HepG2 (cell line): ENCODE results near the gene PEAK1. TPM values are rescaled to one million over a fixed set of nuclear protein-coding genes. Genes with fewer than 3 reads are reported as not detected.

Experiments used
- ATAC-seq: fragments of 200-7000 bp; cut with Tn5 transposase; 3 replicates; pipeline ENCODE4 v1.9.1; 2020; ENCODE audit warnings: mild to moderate bottlenecking, moderate library complexity
- BruUV-seq: library from RNA; stranded (reverse); fragments of 400-500 nt; replicated peaks from 2 replicates; lab custom pipeline; 2021; lab: Mats Ljungman, UMichigan
- CTCF ChIA-PET: fragments of 300-600 bp; formaldehyde crosslinking; extraction: SDS; loops from one replicate; lab custom pipeline; 2021; ENCODE audit warnings: low total read pairs, inconsistent platforms, low intra/inter-chr PET ratio; lab: Yijun Ruan, JAX
- POLR2A ChIA-PET: fragments of 350-600 bp; sonication (Branson Sonifier 250); formaldehyde crosslinking; loops from one replicate; lab custom pipeline; 2020; ENCODE audit warnings: antibody characterized with exemption, inconsistent platforms; lab: Yijun Ruan, JAX
- DNase-seq: peaks from one replicate; pipeline ENCODE4 v3.0.0-alpha.2; 2015; ENCODE audit warnings: low spot score
- FAIRE-seq: peaks from 3 replicates; lab custom pipeline; 2011; peaks lifted over from hg19 to GRCh38; lab: Jason Lieb, UNC
- H2AFZ ChIP-seq: one replicate; pipeline ENCODE4 v1.6.1; 2011; ENCODE audit warnings: low read length, inconsistent platforms
- H3K27ac ChIP-seq: fragments of 300-600 bp; 3 replicates; pipeline ENCODE4 v1.8.0; 2011; ENCODE audit warnings: mixed run types, mild to moderate bottlenecking, mixed read lengths, low read length, inconsistent platforms; ENCODE audit not compliant: insufficient read depth; ENCODE audit errors: extremely low read length
- H3K27me3 ChIP-seq, 2 experiments: fragments of 200-600 bp in 1 of 2; 2 replicates in 1 of 2; 3 replicates in 1 of 2; pipeline versions ENCODE4 v1.6.0 to v1.8.0; 2011; ENCODE audit warnings: low read length in 2 of 2, mild to moderate bottlenecking in 2 of 2, moderate library complexity in 2 of 2, inconsistent platforms in 1 of 2; ENCODE audit not compliant: insufficient read depth in 2 of 2, control insufficient read depth in 1 of 2
- H3K36me3 ChIP-seq, 2 experiments: fragments of 200-600 bp in 1 of 2; replicated peaks in 1 of 2; 2 replicates in 1 of 2; 3 replicates in 1 of 2; pipeline versions ENCODE4 v1.5.1 to v1.8.0; 2011; ENCODE audit warnings: low read length in 2 of 2, inconsistent platforms in 1 of 2; ENCODE audit not compliant: insufficient read depth in 2 of 2, control insufficient read depth in 1 of 2
- H3K4me1 ChIP-seq: 2 replicates; pipeline ENCODE4 v1.5.1; 2012; ENCODE audit warnings: low read length, inconsistent platforms; ENCODE audit not compliant: insufficient read depth
- H3K4me2 ChIP-seq: 2 replicates; pipeline ENCODE4 v1.6.0; 2011; ENCODE audit warnings: low read depth, low read length, inconsistent platforms
- H3K4me3 ChIP-seq, 3 experiments: fragments of 200-600 bp in 1 of 3; sonication (generic), shearing (Covaris generic) in 1 of 3; replicated peaks in 1 of 3; 2 replicates each; pipeline ENCODE4 v1.5.1; 2011 to 2016; ENCODE audit warnings: low read length in 3 of 3, inconsistent platforms in 2 of 3, low read depth in 2 of 3, mild to moderate bottlenecking in 2 of 3, control low read depth in 1 of 3, mixed read lengths in 1 of 3; ENCODE audit not compliant: insufficient read depth in 1 of 3
- H3K79me2 ChIP-seq: one replicate; pipeline ENCODE4 v1.6.1; 2011; ENCODE audit warnings: low read length, inconsistent platforms; ENCODE audit not compliant: insufficient read depth
- H3K9ac ChIP-seq: 2 replicates; pipeline ENCODE4 v1.6.0; 2011; ENCODE audit warnings: mild to moderate bottlenecking, low read depth, low read length, inconsistent platforms; ENCODE audit not compliant: insufficient read depth
- H3K9me3 ChIP-seq: 2 replicates; pipeline ENCODE4 v1.5.1; 2012; ENCODE audit warnings: mild to moderate bottlenecking, low read length
- H4K20me1 ChIP-seq: 2 replicates; pipeline ENCODE4 v1.6.0; 2011; ENCODE audit warnings: inconsistent platforms, mild to moderate bottlenecking, low read length, moderate library complexity; ENCODE audit not compliant: insufficient read depth
- ARID5B ChIP-seq: IDR thresholded peaks from 2 replicates; pipeline ENCODE4 v1.4.0; 2020; ENCODE audit warnings: mild to moderate bottlenecking, missing genetic modification reagents
- ELK4 ChIP-seq: sonication (generic); formaldehyde crosslinking; IDR thresholded peaks from 2 replicates; pipeline ENCODE4 v1.9.0; 2021; ENCODE audit warnings: missing genetic modification reagents, borderline replicate concordance
- GPBP1L1 ChIP-seq: sonication (generic); formaldehyde crosslinking; IDR thresholded peaks from 2 replicates; pipeline ENCODE4 v1.5.0; 2020; ENCODE audit warnings: mild to moderate bottlenecking, missing genetic modification reagents
- RFXAP ChIP-seq: sonication (generic); formaldehyde crosslinking; IDR thresholded peaks from 2 replicates; pipeline ENCODE4 v1.4.0; 2020; ENCODE audit warnings: missing genetic modification reagents, borderline replicate concordance
- ZMAT5 ChIP-seq: sonication (generic); formaldehyde crosslinking; IDR thresholded peaks from 2 replicates; pipeline ENCODE4 v1.5.0; 2020; ENCODE audit warnings: mild to moderate bottlenecking, low read depth, missing genetic modification reagents, borderline replicate concordance
- ZNF10 ChIP-seq: sonication (generic); formaldehyde crosslinking; IDR thresholded peaks from 2 replicates; pipeline ENCODE4 v1.4.0; 2020; ENCODE audit warnings: mild to moderate bottlenecking, low read depth, missing genetic modification reagents, borderline replicate concordance
- ZNF512 ChIP-seq: sonication (generic); formaldehyde crosslinking; IDR thresholded peaks from 2 replicates; pipeline ENCODE4 v1.4.0; 2020; ENCODE audit warnings: mild to moderate bottlenecking, missing genetic modification reagents
- ZNF569 ChIP-seq: sonication (generic); formaldehyde crosslinking; IDR thresholded peaks from 2 replicates; pipeline ENCODE4 v1.5.0; 2020; ENCODE audit warnings: mild to moderate bottlenecking, missing genetic modification reagents, moderate library complexity, borderline replicate concordance
- ZNF687 ChIP-seq: sonication (generic); formaldehyde crosslinking; IDR thresholded peaks from 2 replicates; pipeline ENCODE4 v1.5.1; 2020; ENCODE audit warnings: mild to moderate bottlenecking, missing genetic modification reagents, moderate library complexity
- ZNF816 ChIP-seq: sonication (generic); formaldehyde crosslinking; IDR thresholded peaks from 2 replicates; pipeline ENCODE4 v1.8.0; 2022; ENCODE audit warnings: missing genetic modification reagents, mild to moderate bottlenecking, borderline replicate concordance
- WGBS: methylation state at CpG from one replicate; pipeline ENCODE4 v1.1.6; 2017; ENCODE audit warnings: low lambda C conversion rate; 5-methylcytosine and 5-hydroxymethylcytosine counted together
- in situ Hi-C: cut with HindIII; loops from 2 replicates; pipeline ENCODE4 v1.10.0; 2017; ENCODE audit warnings: low pct_unique_long_range_greater_than_20kb; ENCODE audit not compliant: extremely low pct_ligation_motif_present
- intact Hi-C: fragments of 100-400 bp; cut with micrococcal nuclease; formaldehyde crosslinking; loops from one replicate; pipeline ENCODE4 v1.10.0; 2022; ENCODE audit not compliant: unreplicated experiment
- polyA plus RNA-seq, 8 experiments: library from polyadenylated mRNA; depleted of rRNA in 3 of 8; stranded (reverse) in 7 of 8; unstranded in 1 of 8; fragments of >200 nt; fragmentation: Illumina TruSeq in 4 of 8; extraction: Trizol in 4 of 8; gene quantifications; 2 replicates each; pipeline versions ENCODE4 v1.2.1 to v1.2.3, GENCODE V29; 2011 to 2016; ENCODE audit warnings: low read depth in 4 of 8, missing spikeins in 1 of 8, mixed read lengths in 1 of 8; ENCODE audit not compliant: insufficient read depth in 1 of 8
- total RNA-seq, 5 experiments: library from RNA; depleted of rRNA; stranded (reverse); fragments of >200 nt; fragmentation: Illumina TruSeq; extraction: Trizol; gene quantifications; 2 replicates each; pipeline ENCODE4 v1.2.3, GENCODE V29; 2016; ENCODE audit warnings: low read depth in 1 of 5

PEAK1 gene
- total and polyA plus RNA-seq, 2 of the 13 experiments (the other 11 are each of a cell fraction or from before 2014, with no cell fraction given), result 6.0 to 6.6 TPM

GRCh38 chr15:77144492-77145070, 275.3 kb downstream of the PEAK1 start:
- no peak overlapping the region for H3K27ac ChIP-seq
- BruUV-seq, result no TSS peak
- FAIRE-seq (no peak), ATAC-seq (no peak), DNase-seq (no peak)
- no peaks in the 10 kb centered on the region for H3K36me3 ChIP-seq
- H2AFZ ChIP-seq, result no peak overlapping the region
- ChIA-PET CTCF (no interaction called here), POLR2A (no interaction called here)
- in situ Hi-C loops, result no loop called here
- no peak overlapping the region for H3K4me3 ChIP-seq
- H3K79me2 ChIP-seq, result no peaks in the 10 kb centered on the region
- no peak overlapping the region for H3K4me2 ChIP-seq
- no peak overlapping the region for H3K9ac ChIP-seq
- peaks cover 20% of the 10 kb centered on the region for H3K4me1 ChIP-seq
- H3K9me3 ChIP-seq, result peaks cover 14% of the 10 kb centered on the region; the same call in 1 of the 2 replicates
- intact Hi-C loops, result no loop called here
- WGBS, result 95% methylated on average over 4 of the region's 4 CpGs
- no peaks in the 10 kb centered on the region for H4K20me1 ChIP-seq
- H3K27me3 ChIP-seq, result no peaks in the 10 kb centered on the region
- TF ChIP-seq ZNF569, result no peak
- no peak for TF ChIP-seq RFXAP (CRISPR knock-in tag)
- TF ChIP-seq ZMAT5 (CRISPR knock-in tag), result no peak
- no peak for TF ChIP-seq ZNF687
- TF ChIP-seq ZNF512 (CRISPR knock-in tag), result no peak
- no peak for TF ChIP-seq GPBP1L1 (CRISPR knock-in tag)
- no peak for TF ChIP-seq ZNF816 (CRISPR knock-in tag)
- no peak for TF ChIP-seq ELK4 (CRISPR knock-in tag)
- no peak for TF ChIP-seq ZNF10 (CRISPR knock-in tag)
- TF ChIP-seq ARID5B (CRISPR knock-in tag), result no peak
